Duodenal mucosa (tissue), 2 donors: ENCODE data around the gene APOLD1.

ENCODE experiments used
- H3K27ac ChIP-seq: one replicate; pipeline ENCODE4 v1.7.0; 2013; ENCODE audit warnings: low read depth, low read length
- H3K27me3 ChIP-seq, 2 donors: one replicate each; pipeline ENCODE4 v1.7.0; 2013; ENCODE audit warnings: low read length in 2 of 2, control low read depth in 1 of 2; ENCODE audit not compliant: insufficient read depth in 2 of 2, control insufficient read depth in 1 of 2
- H3K36me3 ChIP-seq, 2 donors: one replicate each; pipeline ENCODE4 v1.7.0; 2013; ENCODE audit warnings: low read length in 2 of 2, control low read depth in 1 of 2; ENCODE audit not compliant: insufficient read depth in 2 of 2, control insufficient read depth in 1 of 2
- H3K4me1 ChIP-seq, 2 donors: one replicate each; pipeline ENCODE4 v1.7.0; 2013; ENCODE audit warnings: low read length in 2 of 2, control low read depth in 1 of 2; ENCODE audit not compliant: insufficient read depth in 2 of 2, control insufficient read depth in 1 of 2
- H3K4me3 ChIP-seq, 2 donors: one replicate each; pipeline ENCODE4 v1.7.0; 2013; ENCODE audit warnings: low read length in 2 of 2, low read depth in 1 of 2
- H3K9ac ChIP-seq, 2 donors: one replicate each; pipeline ENCODE4 v1.7.0; 2013; ENCODE audit warnings: low read length in 2 of 2, low read depth in 1 of 2
- H3K9me3 ChIP-seq, 2 donors: one replicate each; pipeline ENCODE4 v1.7.0; 2013; ENCODE audit warnings: low read length in 2 of 2, control low read depth in 1 of 2; ENCODE audit not compliant: control insufficient read depth in 1 of 2

The APOLD1 gene

DNA sequence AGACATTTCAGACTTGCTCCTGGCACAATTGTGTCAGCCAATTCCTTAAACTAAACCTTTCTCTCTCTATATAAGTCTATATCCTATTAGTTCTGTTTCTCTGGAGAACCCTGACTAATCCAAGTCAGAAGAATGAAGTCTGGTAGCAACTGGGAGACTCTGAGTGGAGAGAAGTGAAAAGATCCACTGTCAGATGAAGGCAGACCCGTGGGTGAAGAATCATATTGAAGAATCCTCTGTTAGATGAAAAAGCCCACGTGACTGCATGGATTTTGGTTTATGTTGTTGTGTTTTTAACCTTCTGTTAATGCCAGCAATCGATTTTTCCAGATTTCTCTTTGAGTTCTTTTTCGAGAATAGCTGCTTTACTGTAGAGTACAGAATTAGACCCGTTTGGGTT lies 29.5 kb upstream of the APOLD1 start:
- H3K27me3 ChIP-seq, result no peaks in the 10 kb centered on the region
- no peak overlapping the region for H3K9ac ChIP-seq
- no peak overlapping the region for H3K4me3 ChIP-seq
- no peaks in the 10 kb centered on the region for H3K9me3 ChIP-seq
- no peaks in the 10 kb centered on the region for H3K36me3 ChIP-seq
- H3K4me1 ChIP-seq, result peaks cover 6 to 11% of the 10 kb centered on the region in 2 donors
- H3K27ac ChIP-seq, result no peak overlapping the region

DNA sequence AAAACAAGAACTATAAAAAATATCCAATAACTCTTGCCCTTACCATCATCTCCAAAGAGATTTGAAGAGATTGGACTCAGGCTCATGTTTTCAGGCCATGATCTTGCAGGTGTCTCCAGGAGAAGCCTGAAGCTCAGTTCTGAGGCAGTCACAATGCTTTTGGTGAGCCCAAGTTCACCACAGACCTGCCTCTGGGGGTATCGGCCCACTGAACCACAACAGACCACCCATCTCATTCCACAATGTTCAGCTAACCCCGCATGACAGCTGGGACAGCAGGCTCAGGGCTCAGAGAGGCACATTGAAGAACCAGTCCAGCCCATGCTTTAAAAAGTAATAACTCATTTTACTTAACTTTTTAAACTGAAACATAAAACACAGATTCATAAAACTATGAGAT lies 28.3 kb upstream of the APOLD1 start:
- Histone ChIP-seq H3K9ac (no peak overlapping the region), H3K4me1 (peaks cover 6 to 11% of the 10 kb centered on the region in 2 donors), H3K4me3 (no peak overlapping the region), H3K9me3 (no peaks in the 10 kb centered on the region), H3K27ac (no peak overlapping the region), H3K36me3 (no peaks in the 10 kb centered on the region), H3K27me3 (no peaks in the 10 kb centered on the region)

DNA sequence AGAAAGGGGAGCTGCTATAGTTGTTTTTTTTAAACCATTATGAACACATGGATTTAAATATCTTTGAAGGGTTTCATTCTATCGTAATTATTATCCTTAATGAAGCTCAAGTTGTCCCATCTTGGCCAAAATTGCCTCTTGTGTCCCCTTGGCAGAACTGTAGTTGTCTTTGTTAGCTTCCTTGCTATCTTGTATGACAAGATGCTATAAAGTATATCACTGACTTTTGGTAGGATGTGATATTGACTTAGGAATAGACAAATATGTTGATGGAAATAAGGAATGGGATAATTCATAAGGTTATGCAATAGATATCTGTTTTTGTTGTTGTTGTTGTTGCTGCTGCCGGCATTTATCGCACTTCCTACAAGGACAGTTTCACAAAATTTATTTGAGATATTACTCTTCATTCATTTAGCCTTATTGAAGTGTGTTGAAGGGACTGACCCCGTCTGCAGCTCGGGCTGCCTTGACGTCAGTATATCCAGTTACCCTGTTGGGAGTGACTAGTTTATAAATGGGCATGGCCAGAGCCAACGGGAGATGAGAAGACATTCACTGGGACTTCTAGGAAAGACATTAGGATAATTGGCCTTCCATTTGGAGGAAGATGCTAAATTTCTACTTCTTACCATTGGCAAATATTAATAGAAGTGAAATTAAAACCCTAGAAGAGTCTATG lies 26.1 kb upstream of the APOLD1 start:
- Histone ChIP-seq H3K9ac (no peak overlapping the region), H3K4me1 (peaks cover 6 to 11% of the 10 kb centered on the region in 2 donors), H3K4me3 (no peak overlapping the region), H3K9me3 (no peaks in the 10 kb centered on the region), H3K27me3 (no peaks in the 10 kb centered on the region), H3K27ac (no peak overlapping the region), H3K36me3 (no peaks in the 10 kb centered on the region)

DNA sequence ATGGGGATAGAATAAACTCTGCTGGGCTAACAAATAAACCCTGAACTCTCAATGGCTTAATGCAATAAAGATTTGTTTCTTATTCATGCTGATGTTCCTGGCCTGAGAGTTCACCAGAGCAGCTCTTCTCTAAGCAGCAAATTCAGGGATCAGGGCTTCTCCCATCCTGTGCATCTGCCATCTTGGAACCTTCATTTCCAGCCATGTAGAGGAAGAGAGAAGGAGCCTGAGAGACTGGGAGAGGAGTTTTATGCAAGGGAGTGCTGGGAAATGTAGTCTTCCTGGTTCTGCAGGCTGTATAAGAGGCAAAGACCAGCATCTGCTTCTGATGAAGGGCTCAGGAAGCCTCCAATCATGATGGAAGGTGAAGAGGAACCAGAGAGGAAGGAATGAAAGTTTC lies 20.6 kb upstream of the APOLD1 start:
- H3K4me1 ChIP-seq, result no peaks in the 10 kb centered on the region
- H3K27ac ChIP-seq, result no peak overlapping the region
- no peak overlapping the region for H3K4me3 ChIP-seq
- H3K27me3 ChIP-seq, result no peaks in the 10 kb centered on the region
- H3K9ac ChIP-seq, result no peak overlapping the region
- H3K9me3 ChIP-seq, result no peaks in the 10 kb centered on the region
- H3K36me3 ChIP-seq, result no peaks in the 10 kb centered on the region

DNA sequence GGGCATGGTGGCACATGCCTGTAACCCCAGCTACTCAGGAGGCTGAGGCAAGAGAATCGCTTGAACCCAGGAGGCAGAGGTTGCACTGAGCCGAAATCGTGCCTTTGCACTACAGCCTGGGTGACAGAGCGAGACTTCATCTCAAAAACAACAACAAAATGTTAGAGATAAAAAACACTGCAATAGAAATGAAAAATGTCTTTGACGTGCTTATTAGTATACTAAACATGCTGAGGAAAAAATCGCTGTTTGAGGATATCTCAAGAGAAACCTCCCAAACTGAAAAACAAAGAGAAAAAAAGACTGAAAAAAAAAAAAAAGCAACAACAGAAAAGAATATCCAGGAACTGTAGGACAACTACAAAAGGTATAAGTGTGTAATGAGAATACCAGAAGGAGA lies 15.2 kb upstream of the APOLD1 start:
- peaks cover 0 to 4% of the 10 kb centered on the region in 2 donors for H3K4me1 ChIP-seq
- H3K9ac ChIP-seq, result no peak overlapping the region
- no peaks in the 10 kb centered on the region for H3K27me3 ChIP-seq
- no peaks in the 10 kb centered on the region for H3K9me3 ChIP-seq
- H3K36me3 ChIP-seq, result no peaks in the 10 kb centered on the region
- no peak overlapping the region for H3K27ac ChIP-seq
- H3K4me3 ChIP-seq, result no peak overlapping the region

DNA sequence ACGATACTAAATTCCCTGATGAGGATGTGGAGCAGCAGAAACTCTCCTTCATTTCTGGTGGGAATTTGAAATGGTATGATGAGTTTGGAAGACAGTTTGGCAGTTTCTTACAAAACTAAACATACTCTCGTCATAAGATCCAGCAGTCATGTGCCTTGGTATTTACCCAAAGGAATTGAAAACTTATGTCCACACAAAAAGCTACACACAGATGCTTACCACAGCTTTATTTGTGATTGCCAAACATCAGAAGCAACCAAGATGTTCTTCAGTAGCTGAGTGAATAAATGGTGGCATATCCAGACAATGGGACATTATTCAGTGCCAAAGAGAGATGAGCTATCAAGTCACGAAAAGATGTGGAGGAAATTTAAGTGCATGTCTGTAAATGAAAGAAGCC lies 10.7 kb upstream of the APOLD1 start:
- Histone ChIP-seq H3K9ac (no peak overlapping the region), H3K27ac (no peak overlapping the region), H3K9me3 (no peaks in the 10 kb centered on the region)

DNA sequence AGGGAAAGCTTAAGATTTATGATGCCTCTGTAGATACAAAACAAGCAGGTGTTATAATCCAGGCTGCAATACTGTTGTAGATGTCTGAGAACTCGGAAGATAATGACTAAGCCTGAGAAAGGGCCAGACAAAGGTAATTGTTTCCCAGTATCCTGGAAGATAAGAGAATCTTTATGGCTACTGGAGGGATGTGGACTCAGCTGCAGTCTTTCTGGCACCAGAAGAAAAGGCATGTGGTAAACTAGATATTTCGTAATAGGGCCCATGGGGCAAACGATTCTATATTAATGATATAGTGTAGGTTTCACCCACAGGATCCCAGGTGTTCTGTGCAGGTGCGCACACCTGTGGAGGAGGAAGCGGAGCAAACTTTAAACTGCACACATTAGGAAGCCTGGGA lies 9.2 kb upstream of the APOLD1 start:
- Histone ChIP-seq H3K4me1 (peaks cover 21 to 23% of the 10 kb centered on the region in 2 donors), H3K27ac (no peak overlapping the region), H3K9me3 (no peaks in the 10 kb centered on the region), H3K4me3 (no peak overlapping the region), H3K9ac (no peak overlapping the region), H3K36me3 (no peaks in the 10 kb centered on the region), H3K27me3 (no peaks in the 10 kb centered on the region)

More for the DNA sequence above, 10.7 kb upstream of the APOLD1 start:
- Histone ChIP-seq H3K4me3 (no peak overlapping the region), H3K4me1 (peaks cover 17 to 20% of the 10 kb centered on the region in 2 donors), H3K27me3 (no peaks in the 10 kb centered on the region), H3K36me3 (no peaks in the 10 kb centered on the region)

DNA sequence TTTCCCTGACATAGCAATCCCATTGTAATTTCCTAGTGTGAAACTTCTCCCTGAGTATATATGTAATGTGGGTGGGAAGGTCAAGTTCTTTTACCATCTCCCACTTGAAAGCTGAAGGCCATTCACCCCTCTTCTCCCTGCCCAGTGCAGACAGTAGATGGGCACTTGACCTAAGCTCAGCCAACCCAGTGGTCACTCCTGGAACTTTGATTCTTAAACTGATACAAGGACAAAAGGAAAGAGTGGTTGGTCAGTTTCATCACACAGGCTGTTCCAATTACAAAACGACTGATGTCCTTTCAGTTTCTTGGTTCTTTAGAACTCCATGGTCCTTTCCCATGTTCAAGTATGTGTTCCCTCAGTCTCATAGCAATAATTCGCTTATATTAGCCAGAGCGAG lies 8.4 kb upstream of the APOLD1 start:
- H3K36me3 ChIP-seq, result no peaks in the 10 kb centered on the region
- no peaks in the 10 kb centered on the region for H3K9me3 ChIP-seq
- H3K4me1 ChIP-seq, result peaks cover 21 to 23% of the 10 kb centered on the region in 2 donors
- no peak overlapping the region for H3K27ac ChIP-seq
- H3K9ac ChIP-seq, result no peak overlapping the region
- H3K27me3 ChIP-seq, result no peaks in the 10 kb centered on the region
- no peak overlapping the region for H3K4me3 ChIP-seq

DNA sequence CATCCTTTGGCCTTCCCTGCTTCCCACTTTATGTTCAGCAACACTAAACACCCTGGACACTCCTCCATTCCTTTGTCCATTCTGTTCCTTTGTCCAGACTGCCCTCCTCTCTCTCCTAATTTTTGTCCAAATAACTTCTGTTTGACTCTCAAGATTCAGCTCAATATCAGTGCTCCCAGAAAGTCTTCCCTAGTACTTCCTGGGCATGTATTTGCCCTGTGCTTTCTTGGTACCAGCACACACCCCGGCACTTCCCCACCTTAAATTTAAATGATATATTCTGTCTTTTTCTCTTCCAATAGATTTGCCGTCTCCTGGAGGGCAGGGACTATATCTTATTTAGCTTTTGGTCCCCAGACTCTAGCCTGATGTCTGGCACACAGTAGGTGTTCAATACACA lies 6.5 kb upstream of the APOLD1 start:
- no peaks in the 10 kb centered on the region for H3K9me3 ChIP-seq
- no peaks in the 10 kb centered on the region for H3K36me3 ChIP-seq
- no peaks in the 10 kb centered on the region for H3K27me3 ChIP-seq
- peaks cover 21 to 23% of the 10 kb centered on the region in 2 donors for H3K4me1 ChIP-seq
- H3K27ac ChIP-seq, result no peak overlapping the region
- no peak overlapping the region for H3K9ac ChIP-seq
- no peak overlapping the region for H3K4me3 ChIP-seq

DNA sequence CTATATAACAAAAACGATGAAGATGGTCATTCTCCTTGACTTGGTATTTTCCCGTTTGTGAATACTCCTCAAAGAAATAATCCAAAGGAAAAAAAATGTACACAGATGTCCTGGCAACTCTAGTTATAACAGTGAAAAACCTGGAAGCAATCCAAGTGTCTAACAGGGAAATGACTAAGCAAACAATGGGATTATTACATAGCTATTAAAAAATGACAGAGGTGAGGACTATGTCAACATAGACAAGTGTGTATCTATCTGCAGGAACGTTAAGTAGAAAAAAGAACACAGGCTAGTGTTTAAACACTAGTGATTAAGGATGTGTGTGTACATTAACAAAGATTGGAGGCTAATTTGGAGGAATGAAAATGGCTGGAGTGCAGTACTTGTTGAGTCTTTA lies 5.9 kb upstream of the APOLD1 start:
- H3K4me3 ChIP-seq, result no peak overlapping the region
- no peaks in the 10 kb centered on the region for H3K27me3 ChIP-seq
- no peak overlapping the region for H3K27ac ChIP-seq

More for the DNA sequence above, 5.9 kb upstream of the APOLD1 start:
- H3K9me3 ChIP-seq, result no peaks in the 10 kb centered on the region
- H3K36me3 ChIP-seq, result no peaks in the 10 kb centered on the region
- H3K4me1 ChIP-seq, result peaks cover 21 to 23% of the 10 kb centered on the region in 2 donors
- no peak overlapping the region for H3K9ac ChIP-seq
